Limb (tissue), 2 donors: Measurements from ENCODE around the gene SAFB.
"Not testable (repeated sequence)": the region's sequence is repeated elsewhere in the genome, so short reads cannot be mapped to it uniquely, and the experiment has no call there.

Experiments used
- DNase-seq, 2 donors: peaks; one replicate each; pipeline ENCODE4 v3.0.0-alpha.2; 2016; ENCODE audit errors: extremely low spot score in 2 of 2

The SAFB gene

DNA sequence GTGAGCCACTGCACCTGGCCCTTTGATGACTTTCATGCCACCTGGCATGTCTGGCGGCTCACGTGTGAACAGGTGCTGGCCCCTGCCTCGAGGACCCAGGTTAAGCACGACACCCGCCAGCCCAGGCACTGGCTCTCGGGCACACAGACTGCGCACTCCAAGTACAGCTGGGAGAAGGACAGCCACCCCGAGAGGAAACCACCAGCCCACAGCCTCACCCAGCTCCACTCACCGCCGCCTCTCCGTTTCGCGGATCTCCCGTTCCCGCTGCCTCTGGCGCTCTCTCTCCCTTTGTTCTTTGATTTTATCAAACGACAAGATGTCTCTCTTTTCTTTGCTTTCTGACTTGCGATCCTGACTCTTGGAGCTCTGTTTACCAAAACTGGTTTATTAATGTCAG lies 27.8 kb upstream of the SAFB start:
- DNase-seq, result no peak

DNA sequence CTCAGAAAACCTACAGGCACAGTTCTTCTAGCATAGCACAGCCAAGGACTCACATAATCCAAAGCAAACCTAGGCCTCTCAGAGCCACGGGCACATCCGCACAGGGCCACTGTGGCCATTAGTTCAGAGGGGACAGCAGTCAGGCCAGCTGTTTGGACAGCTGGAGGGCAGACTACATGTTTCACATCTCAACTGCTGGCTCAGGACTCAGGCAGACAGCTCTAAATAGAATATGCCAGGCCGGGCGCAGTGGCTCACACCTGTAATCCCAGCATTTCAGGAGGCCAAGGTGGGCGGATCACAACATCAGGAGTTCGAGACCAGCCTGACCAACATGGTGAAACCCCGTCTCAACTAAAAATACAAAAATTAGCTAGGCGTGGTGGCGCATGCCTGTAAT lies 27.1 kb upstream of the SAFB start:
- DNase-seq, result no peak

DNA sequence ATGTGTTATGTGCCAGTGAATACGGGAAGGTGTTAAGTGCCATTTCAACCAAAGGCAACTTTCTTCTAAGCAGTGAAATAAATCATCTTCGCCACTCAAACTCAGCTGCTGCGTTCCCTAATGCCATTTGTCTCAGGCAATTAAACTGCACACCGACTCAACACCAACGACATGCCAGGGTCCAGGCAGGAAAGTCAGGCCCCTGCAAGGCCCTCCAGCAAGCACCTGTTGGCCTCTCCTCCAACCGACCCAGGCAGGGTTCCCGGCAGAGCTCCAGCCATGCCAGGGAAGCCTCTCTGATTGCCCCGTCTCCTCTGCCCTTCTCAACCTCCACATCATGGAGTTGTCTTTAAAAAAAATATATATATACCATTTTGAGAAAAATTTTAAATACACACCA lies 22.1 kb upstream of the SAFB start:
- DNase-seq, result peak in 1 of 2 donors; percentile 7

DNA sequence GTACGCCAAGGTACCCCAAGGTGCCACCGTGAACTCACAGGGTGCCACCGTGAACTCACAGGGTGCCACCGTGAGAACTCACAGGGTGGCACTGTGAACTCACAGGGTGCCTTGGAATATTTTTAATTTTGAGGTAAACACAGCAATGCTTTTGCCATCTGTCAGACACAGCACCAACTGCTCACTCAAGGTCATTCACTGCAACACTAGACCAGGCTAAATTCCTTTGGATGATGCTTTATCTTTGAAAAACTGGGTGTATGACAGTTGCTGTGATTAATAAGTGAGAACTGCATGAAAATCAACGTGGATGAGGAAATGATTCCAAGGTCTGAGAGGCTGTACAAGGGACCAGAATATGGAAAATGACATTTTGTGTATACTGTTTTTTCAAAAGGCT lies 19.3 kb upstream of the SAFB start:
- no peak for DNase-seq

DNA sequence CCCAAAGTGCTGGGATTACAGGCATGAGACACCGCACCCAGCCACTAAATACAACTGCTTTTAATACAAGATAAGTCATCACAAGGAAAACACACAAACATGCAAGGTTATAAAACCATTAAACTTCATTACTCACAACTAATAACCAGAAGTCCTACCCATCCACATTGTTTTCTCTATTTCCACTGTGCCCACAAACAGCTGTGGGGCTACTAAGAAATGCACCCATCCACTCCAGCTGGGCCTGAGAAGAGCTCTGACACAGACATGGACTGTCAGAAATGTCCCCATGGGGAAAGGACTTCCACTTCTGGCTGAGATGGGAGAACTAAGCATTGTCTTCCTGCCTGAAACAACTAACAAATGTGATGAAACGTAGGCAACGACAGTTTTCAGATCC lies 17.5 kb upstream of the SAFB start:
- DNase-seq, result no peak

DNA sequence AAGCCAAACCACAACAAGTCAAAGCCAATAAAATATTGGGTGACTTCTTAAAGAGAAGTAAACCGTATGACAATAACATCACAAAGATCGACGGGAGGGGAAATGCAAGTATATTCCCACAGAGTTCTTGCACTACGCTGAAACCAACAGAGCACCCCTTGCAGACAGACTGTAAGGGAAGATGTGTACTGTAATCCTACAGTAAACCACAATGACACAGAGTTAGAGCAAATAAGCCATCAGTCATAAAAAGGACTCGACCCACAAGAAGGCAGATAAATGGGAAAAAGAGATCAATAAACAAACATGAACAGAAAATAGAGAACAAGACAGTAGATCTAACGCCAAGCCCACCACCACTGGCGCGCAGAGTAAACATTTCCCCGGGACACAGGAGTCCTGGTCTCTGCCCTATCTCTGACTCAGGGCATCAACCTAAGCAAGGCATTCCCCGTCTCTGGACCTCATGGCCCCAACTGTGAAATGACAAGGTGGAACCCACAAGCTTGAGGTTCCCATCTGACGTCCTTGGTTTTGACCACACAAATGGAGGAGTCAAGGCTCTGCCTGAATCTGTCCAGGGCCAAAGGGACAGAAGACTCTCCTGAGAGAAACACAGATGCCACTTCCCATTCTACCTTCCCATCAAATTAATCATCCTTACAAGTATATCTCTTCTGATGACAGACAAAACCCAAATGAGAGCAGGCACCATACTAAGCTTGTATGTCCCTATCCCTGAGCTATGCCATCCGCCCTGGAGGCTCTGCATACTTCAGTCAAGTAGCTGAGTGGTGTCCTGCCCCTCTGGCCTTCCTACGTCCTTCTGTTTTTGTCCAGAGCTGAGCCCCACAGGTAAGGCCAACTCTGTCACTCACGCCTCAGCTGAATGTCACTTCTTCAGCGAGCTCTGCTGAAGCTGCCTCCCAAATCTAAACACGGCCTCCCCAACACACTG lies 15.3 kb upstream of the SAFB start:
- DNase-seq, result no peak

DNA sequence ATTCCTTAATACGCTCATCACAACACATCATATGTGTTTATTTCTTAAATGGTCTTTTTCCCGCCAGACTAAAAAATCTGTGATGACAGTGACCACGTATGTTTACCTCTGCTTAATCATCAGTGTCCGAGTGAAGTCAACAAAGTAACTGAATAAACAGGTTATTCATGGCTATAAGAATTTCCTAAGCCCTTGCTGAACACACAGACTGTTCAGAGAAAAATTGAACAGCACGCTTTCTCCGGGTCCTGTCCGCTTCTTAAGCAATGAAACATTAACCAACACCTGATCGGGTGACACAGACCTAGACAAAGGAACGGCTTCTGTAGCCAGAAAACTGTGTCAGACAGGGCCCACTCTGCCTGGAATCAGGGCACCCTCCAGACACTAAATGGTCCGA lies 14.6 kb upstream of the SAFB start:
- no peak for DNase-seq

DNA sequence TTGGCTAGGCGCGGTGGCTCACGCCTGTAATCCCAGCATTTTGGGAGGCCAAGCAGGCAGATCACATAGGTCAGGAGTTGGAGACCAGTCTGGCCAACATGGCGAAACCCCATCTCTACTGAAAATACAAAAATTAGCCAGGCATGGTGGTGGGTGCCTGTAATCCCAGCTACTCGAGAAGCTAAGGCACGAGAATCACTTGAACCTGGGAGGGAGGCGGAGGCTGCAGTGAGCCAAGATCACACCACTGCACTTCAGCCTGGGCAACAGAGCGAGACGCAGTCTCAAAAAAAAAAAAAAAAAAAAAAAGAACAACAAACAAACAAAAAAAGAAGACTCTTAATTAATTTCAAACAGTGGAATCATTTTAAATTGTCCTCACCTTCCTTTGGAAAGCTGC lies 14.1 kb upstream of the SAFB start:
- not testable (repeated sequence) for DNase-seq

DNA sequence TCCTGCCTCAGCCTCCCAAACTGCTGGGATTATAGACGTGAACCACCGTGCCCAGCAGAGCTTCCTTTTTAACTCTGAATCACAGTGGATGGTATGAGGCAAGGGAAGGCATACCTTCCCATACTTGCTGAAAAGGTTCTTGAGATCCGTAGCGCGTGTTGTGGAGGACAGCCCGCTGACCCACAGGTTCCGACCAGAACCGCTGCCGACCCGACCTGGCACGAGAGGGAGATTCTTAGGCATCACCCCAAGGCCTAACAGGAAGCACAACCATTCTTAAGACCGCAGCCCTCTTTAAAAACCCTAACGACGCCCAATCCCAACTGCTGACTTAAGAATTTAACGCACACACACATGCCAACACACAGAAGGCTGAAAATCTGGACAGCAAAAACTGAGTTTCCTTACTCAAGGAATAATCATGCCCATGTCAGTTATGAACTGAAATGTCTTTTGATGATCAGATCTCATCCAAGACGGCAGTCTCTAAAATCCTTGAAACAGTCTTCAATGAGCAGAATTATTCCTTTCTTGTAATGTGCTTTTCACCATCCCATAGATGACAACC lies 12.9 kb upstream of the SAFB start:
- no peak for DNase-seq

DNA sequence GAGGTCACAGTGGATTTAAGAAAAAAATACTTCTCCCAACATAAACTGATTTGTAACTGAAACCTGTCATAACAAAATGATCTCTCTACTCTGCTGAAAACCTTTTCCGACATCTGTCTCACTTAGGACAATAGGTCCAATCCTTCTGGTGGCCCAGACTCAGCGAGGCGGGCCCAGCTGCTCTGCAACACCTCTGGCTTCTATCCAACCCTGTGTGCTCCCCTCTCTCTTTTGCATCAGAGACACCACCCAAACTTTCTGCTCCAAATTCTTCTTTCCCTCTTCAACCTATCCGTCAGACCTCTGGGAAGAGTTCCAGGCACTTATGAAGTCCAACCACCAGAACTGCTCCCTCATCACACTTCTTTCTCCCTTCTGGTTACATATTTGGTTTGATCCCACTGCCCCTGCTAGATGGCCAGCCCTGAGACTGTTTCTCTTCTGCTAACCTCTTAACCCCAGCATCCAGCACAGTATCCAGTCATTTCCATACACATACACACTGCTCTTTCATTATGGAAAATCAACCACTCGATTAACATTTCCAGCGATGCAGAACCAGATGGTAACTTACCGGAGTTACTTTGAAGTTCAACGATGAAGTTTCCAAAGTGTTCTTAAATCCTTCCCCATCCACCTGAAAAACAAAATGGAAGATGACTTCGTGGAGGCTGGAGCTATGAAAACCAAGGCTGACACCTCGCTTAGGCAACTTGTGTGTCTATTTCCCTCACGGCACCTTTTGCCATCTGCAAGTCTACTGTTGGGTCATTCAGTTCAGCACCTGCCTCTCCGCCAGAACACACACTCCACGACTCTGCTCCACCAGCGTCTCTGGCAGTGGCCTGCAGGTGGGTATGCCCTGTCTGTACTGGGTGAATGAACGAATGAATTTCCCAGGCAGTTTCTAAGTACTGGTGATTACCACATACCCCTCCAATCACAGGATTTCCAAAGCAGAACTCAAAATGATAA lies 9.7 kb upstream of the SAFB start:
- no peak for DNase-seq

DNA sequence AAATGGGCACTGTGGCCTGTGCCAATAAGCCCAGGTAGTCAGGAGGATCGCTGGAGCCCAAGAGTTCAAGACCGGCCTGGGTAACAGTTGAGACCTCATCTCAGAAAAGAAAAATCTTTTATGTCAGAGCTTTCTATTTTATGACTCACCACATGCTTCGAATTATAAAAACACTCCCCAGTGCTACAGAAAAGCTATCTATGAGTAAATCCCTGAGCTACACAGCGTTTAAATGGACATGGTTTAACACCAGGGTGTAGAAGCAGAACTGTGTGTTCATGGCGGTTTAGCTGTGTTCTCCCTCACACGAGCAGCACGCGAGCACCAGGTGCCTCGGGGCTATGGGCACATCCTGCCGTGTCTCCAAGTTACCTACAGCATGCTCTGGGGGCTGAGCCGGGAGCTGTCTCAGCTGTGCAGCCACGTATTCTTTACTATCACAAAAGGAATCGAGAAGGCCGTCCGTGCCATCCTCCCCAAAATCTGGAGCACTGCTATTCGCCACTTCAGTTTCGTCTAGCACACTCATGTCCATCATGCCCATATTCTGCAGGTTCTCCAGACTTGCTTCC lies 7.0 kb upstream of the SAFB start:
- DNase-seq, result no peak

DNA sequence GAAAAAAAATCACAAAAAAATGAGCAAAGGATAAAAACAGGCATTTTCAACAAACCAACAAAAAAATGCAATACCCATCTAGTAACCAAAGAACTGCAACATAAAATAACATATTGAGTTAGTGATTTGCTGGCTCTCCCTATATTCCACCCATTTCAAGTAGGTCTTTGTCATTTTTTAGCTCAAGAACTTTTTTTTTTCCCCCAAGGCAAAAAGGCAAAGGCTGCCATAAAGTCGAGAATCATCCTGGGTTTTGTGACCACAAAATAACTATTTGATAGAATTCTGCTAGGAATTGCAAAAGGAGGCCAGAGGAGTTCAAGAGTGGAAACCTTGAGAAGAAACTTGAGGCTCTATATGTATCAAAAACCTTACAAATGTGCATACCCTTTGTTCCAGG lies 5.8 kb upstream of the SAFB start:
- no peak for DNase-seq

DNA sequence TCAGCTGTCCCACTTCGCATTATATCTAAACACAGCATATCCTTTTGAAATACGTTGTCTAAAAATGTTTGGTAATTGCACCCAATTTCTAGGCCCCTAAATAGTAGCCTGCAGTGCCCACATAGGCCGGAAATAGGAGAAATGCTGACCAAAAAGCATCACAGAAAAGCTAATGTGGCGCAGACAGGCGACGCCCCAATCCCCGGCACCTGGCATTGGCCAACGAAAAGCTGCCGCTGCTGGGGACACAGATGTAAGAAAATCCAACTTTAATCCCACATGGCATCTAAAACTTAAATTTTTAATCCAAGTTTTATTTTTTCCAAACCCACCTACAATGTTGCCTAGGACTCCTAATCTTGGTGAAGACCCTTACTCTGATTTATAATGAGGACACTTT lies 4.3 kb upstream of the SAFB start:
- DNase-seq, result no peak

DNA sequence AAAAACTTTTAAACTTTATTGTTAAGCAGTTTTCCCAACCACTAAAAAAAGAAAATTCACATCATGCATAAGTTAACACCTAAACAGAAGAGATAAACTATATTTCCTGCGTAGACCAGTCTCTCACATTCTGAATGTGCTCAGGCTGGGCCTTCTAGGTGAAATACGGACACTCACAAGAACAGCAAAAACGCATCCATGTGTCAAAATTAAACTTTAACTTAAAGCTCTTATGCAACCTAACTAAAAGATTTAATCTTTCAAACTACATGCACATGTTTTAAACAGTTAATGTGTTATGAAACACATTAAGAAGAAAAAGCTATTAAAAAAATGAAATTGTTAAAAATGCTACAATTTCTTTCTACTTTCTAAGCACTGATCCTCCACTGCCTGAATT lies 2.9 kb upstream of the SAFB start:
- DNase-seq, result no peak

DNA sequence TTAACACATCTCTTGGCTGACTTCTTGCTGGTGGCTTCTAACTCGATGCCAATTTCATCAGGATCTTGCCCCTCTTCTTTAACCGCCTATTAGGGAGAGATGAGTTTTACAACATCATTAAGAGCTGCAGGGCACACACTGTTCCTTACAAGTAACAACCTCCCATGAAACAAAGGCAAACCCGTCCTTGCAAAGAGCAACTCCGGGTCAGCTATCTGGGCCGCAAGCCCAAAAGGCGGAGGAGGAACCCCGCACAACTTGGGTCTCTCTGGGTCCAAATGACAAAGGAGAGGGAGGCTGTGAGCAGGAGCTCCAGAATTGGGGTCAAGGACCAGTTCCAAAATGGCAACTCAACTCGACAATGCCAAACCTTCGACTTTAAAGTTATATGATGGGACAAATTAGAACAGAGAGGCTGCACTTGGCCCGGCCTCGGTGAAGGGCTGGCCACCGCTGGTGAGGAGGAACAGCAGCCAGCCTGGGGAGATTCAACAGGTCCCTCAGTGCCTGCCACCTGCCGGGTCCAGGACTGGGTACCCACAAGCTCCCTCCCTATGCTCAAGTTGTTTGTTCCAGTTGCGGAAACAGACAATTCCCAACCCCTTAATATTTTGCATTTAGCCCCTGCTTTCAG lies 1.5 kb upstream of the SAFB start:
- no peak for DNase-seq

DNA sequence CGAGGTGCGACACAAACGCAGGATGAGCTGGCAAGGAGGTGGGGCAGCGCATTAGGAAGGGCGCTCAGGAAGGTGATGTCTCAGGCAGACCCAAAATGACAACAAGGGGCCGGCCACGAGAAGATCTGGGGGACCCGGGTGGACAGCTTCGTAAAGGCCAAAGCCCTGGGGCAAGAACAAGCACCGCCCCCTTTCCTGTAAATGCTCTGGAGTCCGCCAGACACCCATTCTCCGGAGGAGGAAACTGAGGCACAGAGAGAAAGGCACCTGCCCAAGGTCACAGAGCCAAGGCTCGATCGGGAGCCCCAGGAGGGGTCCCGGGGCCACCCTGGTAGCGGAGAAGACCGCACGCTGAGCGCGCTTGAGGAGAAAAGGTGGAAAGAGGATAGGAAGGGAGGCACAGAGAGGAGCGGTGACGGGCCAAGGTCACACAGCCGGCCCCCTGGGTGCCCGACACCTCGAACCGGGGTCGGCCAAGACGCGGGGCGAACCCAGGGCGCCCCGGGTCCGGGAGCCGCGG lies 878 bp upstream of the SAFB start:
- DNase-seq, result no peak

DNA sequence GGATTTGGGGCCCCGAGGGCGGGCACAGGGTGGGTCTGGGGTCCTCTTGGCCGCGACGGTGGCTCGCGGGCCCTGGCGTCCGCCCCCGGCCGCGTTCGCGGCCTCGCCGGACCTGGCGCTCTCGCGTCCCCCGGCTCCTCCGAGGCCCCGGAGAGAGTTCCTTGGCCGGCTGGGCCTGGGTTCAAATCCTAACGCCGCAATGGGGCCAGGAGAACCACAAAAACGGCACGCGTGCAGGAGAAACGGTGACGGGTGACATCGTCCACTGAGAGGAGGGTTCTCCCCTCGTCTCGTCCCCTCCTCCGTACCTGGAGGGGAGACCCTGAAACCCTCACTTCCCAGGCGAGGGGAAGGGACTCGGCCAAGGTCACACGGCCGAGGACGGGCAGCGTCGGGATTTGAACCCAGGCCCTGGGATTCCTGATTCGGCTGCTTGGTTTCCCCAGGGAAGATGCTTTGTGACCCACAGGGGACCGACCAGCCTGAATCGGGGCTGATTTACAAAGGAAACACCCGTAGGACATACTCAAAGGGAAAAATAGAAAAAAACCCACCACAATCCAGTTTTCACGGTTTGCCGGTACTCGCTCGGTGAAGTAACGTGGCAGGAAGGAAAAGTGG lies 624 bp downstream of the SAFB start:
- DNase-seq, result peak in 1 of 2 donors; percentile 55

DNA sequence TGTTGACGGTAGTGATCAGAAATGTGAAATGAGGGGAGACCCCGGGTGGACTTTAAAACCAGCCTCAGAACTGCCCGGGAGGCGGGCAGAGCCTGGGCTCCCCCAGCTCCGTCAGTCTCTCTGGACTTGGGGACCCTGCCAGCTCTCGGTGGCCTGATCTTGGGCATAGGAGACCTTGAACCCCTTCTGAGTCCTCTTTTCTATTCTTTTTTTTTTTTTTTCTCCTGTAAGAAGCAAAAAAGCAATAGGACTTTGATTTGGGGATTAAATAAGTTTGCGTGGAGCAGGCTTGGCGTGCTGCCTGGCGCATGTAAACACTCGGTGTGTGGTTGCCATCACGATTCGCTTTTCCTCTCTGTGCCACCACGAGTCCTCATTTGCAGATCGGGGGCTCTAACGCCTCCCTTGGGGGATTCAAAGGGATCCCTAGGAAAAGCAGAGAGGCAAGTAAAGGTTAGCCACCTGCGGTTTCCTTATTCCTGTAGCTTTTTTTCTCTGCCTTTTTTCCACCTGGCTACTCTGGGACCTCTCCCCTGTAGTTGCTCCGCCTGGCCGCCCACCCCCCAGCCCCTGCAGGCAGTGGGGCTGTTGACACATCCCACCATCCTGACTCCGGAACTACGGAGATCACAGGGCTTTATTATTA lies 1.3 kb downstream of the SAFB start:
- DNase-seq, result peak; percentile 12 to 45

DNA sequence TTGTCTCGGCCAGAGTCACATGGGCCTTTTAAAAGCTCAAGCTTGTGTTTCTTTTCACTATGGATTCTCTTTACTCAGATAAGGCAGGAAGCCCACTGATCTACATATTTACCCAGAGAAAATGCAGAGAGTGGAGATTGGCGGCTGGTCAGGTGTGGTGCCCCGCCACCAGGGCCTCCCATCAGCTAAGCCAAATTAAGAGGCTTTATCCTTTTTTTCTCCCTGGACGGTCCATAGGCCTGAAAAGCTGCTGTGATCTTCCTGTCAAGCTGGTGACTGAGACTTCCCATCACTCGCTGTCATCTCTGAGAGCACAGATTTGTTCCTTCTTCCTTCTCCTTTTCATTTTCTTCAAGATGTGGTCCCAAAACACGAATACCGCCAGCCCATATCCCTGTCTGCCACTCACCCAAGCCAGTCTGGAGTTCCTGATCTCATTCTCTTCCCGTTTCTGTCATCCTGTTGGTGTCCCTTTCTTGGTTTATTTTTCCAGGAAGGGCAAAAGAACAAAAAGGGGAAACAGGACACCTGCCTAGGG lies 1.9 kb downstream of the SAFB start:
- DNase-seq, result no peak

DNA sequence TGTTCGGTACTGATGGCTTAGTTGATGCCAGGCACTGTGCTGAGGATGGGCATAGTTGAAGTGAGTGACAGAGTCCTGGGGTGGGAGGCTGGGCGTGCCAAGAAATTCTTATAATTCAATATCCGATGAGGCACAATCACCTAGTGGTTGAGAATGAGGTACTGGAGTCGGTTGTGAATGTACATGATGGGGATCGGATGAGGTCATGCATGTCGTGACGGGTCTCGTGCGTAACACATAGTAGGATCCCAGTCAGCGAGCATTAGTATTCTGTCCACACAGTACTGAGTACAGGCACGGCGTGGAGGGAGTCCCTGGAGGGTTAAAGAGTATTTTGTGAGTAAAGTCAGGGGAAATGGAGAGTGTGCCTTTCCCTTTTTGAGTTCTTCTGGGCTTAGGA lies 2.8 kb downstream of the SAFB start:
- no peak for DNase-seq
